Left kidney (tissue), 2 donors: Measurements from ENCODE around the gene RHOT2. TPM values are rescaled to one million over a fixed set of nuclear protein-coding genes. Genes with fewer than 3 reads are reported as not detected.
A peak's percentile ranks its signal among the peaks of the same experiment; 100 is the strongest.

ENCODE experiments used
- DNase-seq: peaks from one replicate; pipeline ENCODE4 v3.0.0-alpha.2; 2013
- polyA plus RNA-seq: library from polyadenylated mRNA; unstranded; fragments of 120-200 nt; gene quantifications from one replicate; pipeline ENCODE4 v1.2.1, GENCODE V29; 2013; ENCODE audit not compliant: insufficient read length

The RHOT2 gene
- polyA plus RNA-seq, 1 donor, result 70.8 TPM

- DNase-seq, result no peak
These were observed 27.0 kb downstream of the RHOT2 start for GRCh38 chr16:694863-695354.

GRCh38 chr16:695355-696089 lies 27.6 kb downstream of the RHOT2 start:
- DNase-seq, result no peak

DNA sequence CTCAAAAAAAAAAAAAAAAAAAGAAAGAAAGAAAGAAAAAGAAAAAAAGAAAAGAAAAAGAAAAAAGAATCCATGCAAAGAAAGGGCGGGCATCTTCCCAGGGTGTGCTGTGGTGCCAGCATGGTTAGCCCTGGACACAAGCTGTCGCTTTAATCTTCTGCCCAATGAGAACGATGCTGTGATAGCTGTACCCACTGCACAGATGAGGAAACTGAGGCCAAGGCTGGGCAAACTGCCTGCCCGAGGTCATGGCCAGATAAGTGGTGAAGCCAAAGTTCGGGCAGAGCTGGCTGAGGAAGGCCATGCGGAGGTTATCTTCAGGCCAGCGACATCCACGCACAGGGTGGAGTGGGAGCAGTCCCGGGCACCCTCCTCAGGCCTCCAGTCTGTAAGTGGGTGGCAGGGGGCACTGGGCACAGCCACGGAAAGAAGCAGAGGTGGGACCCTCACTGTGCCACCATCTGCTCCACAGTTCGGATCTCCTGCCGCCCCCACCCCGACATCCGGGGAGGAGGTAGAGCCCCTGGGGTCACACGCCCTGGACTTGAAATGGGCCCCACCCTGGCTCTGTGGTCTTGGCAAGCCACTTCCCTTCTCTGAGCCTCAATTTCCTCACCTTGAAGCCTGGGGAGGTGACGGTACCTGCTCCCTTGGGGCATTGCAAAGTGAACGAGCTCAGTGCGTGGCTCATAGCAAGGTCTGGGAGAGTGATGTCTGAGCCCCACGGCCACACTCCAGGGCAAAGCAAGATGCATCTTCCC lies 31.2 kb downstream of the RHOT2 start:
- DNase-seq, result no peak

DNA sequence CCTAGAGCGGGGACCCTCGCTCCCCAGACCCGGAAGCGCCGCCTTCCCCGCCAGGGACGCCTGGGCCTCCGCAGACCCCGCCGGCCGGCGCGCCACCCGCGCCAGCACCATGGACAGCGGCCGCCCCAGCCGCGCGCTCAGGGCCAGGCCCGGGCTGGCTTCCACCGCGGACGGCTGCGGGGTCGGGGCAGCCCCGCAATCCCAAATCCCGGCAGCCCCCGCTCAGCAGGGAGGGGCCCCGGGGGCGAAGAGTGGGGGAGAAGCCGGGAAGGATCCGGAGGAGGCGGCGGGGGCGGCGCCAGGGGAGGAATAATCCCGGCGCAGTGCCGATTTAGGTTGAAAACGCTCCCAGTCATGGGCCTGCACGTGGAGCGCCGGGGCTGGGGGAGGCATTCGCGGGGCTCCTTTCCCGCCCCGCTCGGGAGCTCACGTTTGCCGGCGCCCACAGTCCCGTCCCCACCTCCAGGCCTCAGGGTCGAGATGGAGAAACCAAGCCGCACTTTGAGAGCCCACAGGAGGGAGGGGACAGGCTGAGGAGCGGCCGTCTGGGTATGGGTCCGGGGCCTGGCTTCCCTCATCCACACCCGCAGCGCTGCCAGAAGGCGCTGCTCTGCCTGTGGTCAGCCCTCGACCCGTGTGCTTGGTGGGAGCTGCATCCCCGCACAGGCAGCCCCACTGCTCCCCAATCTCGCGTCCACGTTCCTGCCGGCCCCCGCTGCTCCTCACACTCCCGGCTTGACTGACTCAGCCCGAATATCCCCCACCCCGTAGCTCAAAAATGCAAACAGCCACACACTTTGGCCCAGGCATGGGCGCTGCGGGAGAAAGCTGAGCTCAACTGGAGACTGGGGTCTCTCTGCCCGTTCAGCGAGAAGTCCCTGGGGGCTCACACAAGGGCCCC lies 33.0 kb downstream of the RHOT2 start:
- peak; percentile 49 for DNase-seq

GRCh38 chr16:702341-702740 lies 34.4 kb downstream of the RHOT2 start:
- no peak for DNase-seq

- DNase-seq, result no peak
These were observed 35.5 kb downstream of the RHOT2 start for GRCh38 chr16:703406-703805.

DNA sequence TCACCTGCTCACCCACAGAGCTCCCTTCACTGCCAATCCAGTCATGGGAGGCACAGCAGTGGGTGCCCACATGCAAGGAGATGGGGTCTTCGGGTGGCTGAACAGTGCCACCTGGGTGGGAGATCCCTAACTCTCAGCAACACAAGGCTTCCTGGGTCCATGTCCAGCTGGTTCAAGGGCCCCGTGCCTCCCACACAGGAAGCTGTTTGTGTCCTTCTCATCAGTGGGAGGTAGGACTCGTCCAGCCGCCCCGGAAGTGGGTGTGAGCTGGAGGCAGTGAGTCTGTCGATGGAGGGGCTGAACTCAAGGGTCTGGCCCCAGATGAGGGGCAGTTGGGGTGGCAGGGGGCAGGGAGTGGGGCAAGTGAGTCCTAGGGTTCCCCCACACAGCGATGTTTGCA lies 36.1 kb downstream of the RHOT2 start:
- DNase-seq, result no peak

- no peak for DNase-seq
These were observed 36.8 kb downstream of the RHOT2 start for GRCh38 chr16:704552-705380.

DNA sequence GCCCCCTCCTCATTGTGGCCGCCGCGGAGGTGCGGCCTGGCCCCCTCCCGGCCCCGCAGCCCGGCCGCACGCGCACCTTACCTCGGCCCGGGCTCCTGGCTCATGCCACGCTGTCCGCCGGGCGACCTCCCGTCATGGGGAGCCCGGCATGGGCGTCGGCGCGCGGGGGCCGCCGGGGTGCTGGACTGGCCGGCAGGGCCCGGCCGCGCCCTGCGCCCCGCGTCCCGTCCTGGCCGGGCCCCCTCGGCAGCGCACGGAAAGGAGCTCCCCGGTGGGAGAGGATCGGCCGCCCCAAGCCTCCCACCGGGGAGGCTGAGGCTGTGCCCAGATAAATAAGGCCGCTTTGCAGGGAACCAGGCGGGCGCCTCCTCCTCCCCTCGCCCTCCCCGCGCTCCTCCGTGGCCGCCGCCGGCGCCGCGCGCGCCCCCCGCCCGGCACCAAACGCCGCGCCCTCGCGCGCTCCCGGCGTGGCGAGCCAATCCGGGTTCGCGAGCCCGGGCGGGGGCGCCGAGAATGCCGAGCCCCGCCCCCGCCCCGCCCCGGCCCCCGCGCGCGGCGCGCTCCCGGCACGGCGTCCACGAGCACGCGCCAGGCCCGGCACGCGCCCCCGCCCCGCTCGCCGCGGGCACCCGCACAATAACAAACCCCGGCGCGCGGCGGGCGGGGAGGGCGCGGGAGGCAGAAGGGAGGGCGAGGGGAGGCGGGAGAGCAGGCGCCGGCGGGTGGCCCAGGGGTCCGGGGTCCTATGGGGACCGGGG lies 37.7 kb downstream of the RHOT2 start, which contains the start of gene FBXL16:
FBXL16 (minus strand) TSS at position 371 of the 758 bp plus-strand sequence. CDS start 8,396 bp downstream, outside the sequence.
- no peak for DNase-seq

DNA sequence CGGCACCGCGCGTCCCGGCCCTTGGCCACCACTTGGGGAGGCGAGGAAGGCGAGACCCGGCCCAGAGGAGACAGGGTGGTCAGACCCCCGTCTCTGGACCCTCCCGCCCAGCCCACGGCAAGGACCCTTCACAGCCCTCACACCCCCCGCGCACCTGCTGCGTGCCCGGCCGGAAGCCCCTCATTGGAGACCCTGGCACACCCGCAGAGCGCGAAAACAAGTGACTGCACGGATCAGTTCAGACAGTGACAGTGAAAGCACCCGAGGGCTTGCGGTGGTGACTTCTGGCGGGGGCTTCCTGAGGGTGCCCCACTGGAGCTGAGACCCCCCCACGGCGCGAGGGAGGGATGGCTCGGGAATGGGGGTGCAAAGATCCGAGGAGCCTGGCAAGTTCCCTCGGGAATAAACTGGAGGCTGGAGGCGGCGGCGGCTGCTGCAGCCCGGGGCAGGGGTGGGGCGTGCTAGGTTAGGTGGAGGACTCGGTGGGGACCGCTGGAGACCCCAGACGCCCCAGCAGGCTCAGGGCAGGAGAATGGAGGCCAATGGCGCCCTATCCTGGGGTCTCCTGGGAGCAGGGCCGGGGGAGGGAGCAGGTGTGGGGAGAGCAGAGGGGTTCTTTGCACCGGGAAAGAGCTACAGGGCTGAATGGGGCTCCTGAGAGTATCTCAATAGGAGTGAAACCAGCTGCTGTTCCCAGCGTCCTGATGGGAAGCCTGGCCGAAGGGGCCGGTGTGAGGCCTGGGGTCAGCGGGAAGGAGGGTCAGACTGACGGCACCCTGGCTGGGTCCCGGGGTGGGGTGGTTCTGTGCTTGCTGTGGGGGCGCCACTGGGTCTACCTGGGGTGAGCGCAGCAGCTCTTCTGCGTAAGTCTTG lies 38.5 kb downstream of the RHOT2 start:
- no peak for DNase-seq

DNA sequence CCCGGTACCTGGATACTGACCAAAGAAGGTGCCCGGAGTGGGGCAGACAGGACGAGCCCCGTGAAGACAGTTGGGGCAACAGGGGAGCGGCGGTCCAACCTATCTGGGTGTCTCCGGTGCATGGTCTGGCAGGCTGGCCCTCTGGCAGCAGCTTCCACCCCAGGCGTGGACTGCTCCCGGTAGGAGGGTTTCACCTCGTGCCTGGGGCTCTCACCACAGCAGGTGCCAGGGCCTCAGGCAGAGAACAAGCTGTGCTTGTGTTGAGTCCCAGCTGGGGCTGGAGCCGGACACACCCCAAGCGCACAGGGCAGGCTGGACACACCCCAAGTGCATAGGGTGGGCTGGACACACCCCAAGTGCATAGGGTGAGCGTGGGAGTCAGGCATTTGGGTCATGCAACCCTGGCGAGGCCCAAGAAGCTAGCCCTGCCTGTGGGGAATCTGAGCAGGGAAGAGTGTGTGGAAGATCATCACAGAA lies 39.2 kb downstream of the RHOT2 start:
- DNase-seq, result no peak

DNA sequence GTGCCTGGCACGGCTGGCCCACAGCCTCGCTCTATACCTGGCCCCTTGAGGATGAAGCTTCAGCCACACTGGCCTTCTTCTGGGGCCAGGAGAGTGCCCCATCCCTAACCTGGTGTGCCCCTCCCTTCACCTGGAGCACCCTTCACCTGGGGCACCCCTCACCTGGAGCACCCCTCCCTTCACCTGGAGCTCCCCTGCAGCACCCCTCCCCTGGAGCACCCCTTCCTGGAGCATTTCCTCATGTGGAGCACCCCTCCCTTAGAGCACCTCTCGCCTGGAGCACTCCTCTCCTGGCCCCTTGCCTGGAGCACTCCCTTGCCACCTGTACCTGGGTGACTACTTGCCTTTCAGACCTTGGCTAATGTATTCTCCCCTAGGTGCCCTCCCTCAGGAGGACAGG lies 40.1 kb downstream of the RHOT2 start:
- no peak for DNase-seq

DNA sequence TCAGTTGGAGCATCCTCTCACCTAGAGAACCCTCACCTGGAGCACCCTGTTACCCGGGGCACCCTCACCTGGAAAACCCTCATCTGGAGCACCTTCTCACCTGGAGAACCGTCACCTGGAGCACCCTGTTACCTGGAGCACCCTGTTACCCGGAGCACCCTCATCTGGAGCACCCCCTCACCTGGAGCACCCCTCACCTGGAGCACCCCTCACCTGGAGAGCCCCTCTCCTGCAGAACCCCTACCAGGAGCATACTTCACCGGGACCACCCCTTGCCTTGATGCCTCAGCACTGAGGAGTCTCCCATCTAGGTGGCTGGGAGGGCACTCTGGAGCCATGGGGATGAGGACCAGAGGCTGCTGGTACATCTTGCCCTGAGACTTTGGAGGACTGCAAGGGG lies 41.0 kb downstream of the RHOT2 start:
- no peak for DNase-seq

- no peak for DNase-seq
These were observed 41.9 kb downstream of the RHOT2 start for GRCh38 chr16:709566-710499.

DNA sequence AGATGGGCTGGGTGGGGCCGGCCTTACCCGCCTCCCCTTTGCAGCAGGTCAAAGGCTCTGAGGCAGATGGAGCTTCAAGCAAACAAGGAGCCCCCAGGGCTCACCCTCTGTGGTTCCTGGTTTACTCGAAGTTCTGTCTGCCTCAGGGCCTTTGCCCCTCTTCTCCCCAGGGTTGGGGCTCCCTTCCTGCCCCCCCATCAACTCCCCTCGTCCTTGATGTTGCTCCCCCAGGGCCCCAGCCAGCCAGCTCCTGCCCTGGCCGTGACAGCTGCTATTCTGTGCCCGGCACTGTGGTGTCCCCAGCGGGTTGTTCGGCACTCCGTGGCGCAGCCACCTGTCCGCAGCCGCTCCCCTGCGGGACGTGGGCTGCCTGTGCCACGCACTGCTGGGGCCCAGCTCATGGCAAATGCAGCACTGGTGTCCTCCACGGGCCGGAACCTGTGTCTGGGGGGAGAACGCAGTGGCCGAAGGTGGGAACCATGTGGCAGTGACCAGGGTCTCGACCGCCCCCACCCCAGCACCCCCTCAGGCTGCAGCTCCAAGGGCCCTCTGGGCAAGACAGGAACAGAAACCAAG lies 42.7 kb downstream of the RHOT2 start:
- DNase-seq, result no peak

GRCh38 chr16:711084-711483 lies 43.2 kb downstream of the RHOT2 start:
- DNase-seq, result no peak

DNA sequence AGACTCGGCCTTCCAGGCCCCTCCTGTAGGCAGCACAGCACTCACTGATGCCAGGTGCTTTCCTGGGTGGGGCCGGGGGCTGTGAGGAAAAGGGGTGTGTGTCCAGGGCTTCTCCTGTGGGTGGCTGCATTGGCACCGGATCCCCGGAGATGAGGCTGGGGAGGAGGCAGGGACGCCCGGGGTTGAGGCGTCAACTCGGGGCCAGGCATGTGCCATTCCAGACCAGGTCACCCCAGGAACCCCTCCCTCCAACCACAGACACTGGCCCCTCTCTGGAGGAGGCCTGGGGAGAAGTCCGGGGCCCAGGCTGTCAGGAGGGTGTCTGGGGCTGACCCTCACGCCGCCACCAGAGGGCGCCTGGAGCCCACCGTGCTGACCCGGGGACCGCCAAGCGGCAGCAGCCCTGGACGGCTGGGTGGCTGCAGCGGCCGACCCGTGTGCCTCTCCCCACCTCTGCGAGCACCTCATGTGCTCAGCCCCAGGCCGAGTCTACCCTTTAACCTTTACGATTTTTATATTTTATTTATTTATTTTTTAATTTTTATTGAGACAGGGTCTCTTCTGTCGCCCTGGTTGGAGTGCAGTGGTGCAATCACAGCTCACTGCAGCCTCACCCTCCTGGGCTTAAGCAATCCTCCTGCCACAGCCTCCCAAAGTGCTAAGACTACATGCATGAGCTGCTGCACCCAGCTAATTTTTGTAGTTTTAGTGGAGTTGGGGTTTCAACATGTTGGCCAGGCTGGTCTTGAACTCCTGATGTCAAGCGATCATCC lies 43.8 kb downstream of the RHOT2 start:
- DNase-seq, result no peak
